ENCODE results near the gene RPL36A.

Gene RPL36A

DNA sequence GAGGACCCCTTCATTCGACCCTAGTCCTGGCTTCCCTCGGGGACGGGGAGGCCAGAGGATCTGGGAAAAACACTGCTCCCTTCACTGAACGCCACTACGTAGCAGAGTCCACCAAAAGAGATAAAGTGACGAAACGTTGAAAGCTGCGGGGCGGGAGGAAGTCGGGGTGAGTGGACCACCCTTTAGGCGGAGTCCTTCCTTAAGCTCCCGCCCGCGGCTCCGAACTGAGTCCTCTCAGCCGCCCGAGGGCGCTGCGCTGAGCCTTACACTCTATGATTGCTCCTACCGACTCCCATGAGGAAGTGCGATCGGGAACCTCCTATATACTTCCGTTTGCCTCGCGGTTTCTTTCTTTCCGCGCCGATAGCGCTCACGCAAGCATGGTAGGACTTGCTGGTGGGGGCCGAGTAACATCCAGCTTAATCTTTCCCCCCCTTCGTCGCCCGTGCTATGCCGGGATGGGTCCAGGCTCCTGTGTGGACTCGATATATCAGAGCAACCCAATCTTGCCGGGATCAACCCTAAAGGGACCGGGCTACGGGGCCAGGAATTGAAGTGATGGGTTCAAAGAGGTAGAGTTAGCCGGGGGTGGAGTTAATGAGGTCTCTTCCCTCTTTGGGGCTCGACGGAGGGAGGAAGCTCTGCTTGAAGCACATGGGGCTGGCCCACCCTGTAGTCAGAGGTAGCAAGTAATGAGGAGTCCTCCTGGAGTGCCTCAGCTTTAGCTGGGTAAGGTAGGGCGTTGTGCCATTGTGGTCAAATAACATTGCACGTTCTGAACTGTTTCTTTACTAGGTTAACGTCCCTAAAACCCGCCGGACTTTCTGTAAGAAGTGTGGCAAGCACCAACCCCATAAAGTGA, at the start of gene RPL36A:
Gene RPL36A (plus strand): TSS at position 348 of the 862 bp plus-strand sequence. CDS start 33 bp downstream, at position 381.
- peak; percentile 92 for DNase-seq

DNA sequence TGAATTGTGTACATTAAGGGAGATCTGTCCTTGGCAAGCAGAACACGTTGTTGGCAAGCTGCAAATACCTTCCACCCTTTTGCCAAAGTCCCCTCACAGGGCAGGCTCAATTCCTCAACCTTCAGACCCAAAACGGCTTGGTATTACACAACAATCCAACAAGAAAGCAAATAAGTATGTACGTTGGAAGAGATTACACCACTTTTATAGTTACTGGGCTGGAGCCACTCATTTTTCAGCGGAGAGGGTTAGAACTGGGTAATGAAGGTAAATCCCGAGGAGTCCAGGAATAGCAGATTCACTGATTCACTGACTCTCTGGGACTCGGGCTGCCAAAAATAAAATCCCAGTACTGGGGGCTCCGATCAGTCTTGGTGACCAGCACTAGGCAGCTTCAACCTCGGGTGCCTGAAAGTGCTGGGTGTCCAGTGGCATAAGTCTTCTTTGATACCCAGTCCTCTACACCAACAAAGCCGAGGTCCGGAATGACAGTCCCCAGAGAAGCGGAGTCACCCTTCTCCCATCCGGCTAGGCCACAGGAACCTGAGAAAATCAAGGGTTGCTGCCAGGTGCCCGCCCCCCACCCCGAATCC, 42.9 kb upstream of the RPL36A start:
- peak; percentile 1 for DNase-seq

DNA sequence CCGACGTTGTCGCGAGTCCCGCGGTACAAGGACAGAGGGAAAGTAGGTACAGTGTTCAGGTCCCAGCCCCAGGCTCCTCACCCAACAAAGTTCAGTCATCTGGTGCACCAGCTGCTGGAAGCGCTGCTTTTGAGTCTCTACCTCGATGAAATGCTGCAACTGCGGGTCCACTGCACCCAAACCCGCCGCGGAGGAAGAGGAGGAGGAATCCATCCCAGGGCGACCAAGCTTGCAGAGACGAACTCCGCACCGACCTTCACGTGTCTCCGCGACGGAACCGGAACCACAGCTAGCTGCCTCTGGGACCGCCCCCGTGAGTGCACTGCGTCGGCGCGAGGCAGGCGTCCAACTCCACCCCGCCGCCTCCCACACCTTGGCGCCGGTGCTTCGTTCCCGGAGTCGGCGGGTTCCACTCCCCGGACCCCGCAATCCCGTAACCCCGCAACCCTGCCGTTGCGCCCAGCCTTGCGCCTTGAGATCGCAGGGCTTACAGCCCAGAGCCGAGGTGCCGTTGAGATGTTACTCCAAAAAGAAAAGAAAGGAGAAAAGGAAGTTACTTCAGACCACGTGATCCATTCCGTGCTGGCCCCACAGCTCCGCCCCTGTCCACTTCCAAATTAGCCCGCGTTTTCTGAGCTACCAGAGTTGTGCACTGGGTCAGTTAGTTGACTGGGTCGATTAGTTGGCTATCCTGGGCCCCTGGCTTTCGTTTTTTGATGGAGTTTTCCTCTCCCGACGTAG, 42.2 kb upstream of the RPL36A start, which contains the start of gene TIMM8A:
Gene TIMM8A (minus strand): TSS at position 291 of the 741 bp plus-strand sequence. CDS start 78 bp downstream, at position 213.
- DNase-seq: peak; percentile 68

DNA sequence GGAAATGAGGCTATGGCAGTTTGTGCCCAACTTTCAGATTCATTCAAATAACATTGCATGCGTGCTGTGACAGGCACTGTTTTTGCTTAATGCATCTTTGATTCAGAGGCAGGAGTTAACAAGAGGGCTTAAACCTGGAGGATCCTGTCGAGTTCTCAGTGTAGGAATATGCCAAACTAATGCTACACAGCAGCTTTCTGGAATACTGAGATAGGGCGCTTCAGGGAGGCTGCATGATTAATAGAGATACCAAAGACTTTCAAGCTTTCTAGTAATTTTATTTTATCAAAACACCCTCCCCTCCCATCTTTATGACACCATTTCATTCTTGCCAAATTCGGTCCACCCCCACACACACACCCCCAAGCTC, 41.6 kb upstream of the RPL36A start:
- DNase-seq: no peak

DNA sequence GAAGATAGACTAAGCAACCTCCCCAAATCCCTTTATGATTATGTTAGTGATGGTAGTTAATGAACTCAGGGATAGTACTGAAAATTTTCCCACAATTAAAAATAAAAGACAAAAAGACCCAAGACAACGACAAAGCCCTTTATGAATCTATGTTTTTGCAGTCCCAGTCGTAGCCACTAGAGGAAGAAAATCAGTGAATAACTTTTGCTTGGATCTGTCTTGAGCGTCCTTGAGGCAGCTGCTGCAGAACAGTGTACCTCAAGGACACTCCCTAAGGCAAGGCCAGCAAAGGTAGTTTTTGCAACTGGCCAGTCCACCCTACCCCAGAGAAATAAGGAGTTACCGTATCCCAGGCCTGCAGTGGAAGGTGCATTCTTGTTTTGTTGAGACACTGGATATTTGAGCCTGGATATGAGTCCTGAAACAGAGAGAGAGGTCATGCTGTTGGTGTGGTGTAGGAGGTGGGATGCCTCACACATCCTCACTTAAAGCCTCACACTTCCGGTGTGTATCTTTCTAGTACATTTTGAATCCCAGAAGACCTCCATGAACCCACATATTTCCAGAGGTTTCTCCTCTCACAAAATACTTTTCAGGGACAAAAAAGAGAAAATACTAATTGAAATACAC, 33.5 kb upstream of the RPL36A start:
- peak; percentile 2 for DNase-seq

DNA sequence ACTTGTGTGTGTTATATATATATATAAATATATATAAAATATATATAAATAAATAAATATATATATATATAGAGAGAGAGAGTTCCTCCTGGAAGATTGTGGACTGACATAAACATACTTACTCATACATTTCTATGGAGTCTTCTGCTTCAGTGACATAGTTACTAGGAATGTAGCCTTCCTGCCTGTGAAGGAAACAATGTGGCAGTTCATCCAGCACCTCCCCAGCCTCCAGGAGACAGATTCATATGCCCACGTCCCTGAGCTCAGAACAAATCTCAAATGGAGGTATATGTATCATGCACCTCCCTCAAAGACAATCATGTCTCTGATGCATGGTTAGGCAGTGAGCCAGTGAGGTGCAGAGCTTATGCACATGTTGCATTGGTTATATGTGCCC, 30.8 kb upstream of the RPL36A start:
- peak; percentile 33 for DNase-seq

DNA sequence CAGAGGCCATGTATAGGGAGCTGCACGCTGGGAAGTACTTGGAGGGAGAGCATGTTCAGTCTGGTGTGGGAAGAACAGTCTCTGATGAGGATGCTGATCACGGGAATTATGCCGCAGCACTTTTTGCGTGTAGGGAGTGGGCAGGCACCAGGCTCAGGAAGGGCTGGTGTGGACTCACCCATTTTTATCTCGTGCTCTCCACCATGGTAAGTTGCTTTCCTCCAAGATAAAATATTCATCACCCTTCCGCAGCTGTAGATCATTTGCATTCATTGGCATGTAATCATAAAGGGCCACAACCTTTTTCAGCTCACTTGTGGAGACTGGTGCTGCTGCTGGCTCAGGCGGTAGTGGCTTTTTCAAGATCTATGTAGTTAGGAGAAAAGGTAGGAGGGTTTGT, 30.4 kb upstream of the RPL36A start:
- no peak for DNase-seq

DNA sequence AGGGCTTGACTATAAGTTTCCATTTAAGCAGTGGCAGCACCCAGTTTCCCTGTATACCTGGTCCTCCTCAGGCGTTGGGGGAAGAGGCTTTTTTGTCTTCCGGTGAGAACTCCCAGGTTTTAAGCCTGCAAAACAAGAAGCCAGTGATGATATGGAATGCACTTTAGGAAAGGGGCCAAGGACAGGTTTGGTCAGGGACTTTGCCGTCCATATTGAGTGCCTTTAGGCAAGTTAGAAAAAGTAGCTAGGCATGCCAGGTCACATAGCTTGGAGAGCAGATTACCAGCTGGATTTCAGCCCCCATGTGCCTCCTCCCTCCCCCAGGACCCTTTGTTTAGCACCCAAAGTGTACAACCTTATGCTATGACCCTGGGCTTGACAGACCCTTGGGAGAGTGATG, 28.7 kb upstream of the RPL36A start:
- DNase-seq: no peak

DNA sequence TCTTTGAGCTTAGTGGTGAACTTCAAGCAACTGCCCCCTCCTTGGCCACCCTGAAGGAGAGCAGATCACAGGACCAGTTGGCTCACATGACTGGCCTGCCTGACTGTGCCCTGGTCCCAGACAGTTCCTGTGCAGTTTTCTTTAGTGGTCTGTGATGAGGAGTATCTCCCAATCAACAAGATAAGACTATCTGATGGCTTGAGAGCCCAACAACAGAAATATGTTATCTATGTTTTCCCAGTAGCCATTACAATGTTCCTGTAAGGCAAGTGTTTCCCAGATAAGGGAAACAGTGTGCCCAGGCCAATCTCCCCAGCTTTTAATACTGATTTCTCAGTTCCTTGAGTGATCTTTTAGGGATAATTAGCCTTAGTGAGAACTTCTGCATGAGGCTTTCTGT, 28.1 kb upstream of the RPL36A start:
- no peak for DNase-seq

DNA sequence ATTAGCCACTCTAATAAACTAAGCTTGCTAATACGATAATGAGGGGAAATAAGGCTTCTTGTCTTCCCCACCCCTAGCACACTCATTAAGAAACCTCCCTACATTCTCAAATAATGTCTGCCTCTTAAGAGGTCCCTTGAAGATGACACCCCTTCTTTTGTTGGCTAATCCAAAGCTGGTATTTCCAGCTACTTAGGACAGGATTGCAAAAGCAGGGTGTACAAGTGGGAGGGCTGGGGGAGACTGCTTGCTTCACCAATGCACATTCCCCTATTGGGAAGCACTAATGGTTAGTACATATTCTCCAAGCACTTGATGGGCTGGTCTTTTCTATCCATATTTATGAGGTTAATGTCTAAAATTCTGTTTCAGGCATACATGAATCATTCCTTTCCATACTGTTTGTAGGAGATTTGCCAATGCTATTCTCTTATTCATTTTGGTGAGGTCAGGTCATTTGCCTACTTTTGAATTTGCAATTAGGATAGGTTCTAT, 25.5 kb upstream of the RPL36A start:
- no peak for DNase-seq

DNA sequence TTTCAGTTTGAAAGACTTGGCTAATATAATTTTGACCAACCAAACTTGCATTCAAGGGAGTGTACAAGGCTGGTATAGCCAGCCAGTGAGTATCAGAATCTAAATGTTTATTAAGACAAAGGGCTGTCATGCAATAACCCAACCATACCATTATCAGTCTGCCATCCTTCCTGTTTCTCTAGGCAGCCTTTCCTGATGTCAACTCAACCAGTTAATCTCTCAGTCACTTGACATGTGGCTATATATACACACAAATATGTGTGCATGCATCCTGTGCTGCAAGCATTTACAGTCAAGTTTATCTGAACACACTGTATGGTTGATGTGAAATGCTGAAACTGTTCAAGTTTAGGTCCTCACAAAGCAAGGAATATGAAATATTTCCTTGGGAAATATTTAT, 22.0 kb upstream of the RPL36A start:
- DNase-seq: no peak

DNA sequence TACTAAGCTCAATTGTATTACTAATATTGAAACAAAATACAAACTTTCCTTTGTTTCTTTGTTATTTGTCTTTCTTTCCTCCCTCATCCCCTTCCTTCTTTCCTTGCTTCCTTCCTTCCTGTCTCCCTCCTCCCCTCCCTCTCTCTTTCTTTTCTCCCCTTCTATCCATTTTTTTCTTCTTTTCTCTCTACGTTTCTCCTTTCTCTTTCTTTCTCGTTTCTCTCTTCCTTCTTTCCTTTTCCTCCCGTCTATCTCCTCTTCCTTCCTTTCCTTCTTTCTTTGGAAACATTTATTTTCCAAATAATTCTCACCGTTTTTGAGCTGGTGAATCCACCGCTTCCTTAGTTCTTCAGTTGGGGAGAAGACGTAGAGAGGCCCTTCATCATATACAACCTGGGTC, 21.1 kb upstream of the RPL36A start:
- no peak for DNase-seq

DNA sequence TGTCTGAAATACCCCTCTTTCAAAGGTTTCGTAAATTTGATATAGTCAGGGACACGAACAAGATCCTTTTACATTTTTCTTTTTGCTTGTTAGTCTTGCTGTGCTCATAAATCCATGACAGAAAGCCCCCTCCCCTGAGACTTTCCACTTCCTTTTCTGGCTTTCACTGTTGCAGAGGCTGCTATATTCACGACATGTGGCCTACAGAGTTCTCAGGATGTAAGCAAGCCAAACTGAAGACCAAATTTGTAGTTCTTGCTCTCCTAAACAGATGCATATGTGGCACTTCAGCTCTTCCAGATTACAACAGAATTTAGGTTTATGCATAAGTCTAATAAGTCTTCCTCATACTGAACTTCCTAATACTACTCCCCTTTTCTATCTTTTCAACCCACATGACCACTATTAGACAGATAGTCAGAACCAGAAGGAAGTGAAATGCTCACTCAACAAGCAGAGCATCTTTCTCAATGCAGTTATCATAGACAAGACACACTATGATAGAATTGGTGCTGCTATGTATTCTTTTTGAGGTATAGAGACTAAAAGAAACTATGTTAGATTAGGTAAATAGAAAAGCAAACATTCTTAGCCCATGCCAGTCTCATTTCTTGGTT, 19.8 kb upstream of the RPL36A start:
- DNase-seq: no peak

DNA sequence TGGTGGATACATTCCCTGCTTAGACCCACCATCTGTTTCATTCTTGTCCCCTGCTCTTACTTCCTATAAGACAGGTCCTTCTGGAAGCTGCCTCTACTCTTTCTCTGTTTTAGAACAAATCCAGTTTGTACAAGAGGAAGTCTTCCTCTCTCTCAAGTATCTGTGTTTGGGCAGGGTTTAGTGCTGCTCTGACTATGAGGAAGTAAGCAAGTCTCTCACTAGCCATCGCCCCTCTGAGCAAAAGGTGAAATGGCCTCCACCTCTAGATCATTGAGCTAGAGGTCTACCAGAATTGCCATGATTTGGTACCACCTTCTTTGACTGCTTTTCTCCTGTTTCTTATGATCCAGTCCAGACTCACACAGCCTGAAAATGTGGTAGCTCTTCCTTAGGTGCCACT, 13.3 kb upstream of the RPL36A start:
- no peak for DNase-seq

DNA sequence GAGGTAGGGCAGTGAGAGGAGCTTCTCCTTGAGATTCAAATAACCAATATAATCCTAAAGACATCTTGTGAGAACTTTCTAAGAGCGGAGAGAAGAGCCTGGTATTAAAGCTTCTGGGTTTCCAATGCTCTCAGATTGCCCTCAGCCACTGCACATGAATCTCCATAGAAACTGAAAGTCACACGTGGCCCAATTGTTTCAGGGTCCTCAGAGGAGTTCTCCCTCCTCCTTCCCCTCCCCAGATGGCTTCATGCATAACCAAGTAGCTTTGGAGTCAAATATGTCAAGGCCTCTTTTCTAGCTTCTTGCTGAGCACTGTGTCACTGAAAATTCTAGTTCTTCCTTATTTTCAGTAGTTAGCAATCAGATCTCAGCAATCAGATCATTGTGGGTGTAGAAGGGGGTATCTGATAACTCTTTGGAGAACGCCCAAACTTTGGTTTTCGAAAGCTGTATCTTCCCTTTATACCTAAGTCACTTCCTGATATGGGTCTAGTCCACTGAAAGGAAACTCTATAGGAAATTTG, 7.1 kb upstream of the RPL36A start:
- no peak for DNase-seq

DNA sequence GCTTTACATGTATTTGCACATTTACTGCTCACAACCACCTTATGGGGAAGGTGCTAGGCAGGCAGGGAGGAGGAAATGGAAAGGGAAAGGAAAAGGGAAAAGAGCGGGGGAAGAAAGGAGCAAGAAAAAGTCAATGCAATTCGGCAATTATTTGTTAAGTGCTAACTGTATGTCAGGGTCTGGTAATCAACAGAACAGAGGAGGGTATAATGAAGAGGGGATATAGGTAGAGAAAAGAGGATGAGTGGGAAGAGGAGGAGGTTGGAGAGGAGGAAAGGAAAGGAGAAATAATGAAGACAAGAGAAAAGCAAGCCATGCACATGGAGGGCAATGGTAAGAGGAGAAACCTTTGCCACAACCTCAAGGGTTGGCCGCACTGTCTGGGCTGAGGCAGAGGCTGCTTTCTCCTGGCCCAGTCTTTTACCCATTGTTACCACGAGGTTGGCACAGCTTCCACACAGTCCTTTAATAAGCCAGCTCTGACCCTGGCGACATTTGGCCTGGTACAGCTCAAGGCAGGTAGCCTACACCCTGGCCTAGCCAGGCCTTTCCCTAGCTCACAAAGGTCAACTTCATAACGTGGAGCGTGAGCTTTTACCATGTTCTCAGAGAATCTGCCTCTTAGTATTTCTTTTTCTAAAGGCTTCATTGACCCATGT, 5.7 kb upstream of the RPL36A start:
- no peak for DNase-seq

DNA sequence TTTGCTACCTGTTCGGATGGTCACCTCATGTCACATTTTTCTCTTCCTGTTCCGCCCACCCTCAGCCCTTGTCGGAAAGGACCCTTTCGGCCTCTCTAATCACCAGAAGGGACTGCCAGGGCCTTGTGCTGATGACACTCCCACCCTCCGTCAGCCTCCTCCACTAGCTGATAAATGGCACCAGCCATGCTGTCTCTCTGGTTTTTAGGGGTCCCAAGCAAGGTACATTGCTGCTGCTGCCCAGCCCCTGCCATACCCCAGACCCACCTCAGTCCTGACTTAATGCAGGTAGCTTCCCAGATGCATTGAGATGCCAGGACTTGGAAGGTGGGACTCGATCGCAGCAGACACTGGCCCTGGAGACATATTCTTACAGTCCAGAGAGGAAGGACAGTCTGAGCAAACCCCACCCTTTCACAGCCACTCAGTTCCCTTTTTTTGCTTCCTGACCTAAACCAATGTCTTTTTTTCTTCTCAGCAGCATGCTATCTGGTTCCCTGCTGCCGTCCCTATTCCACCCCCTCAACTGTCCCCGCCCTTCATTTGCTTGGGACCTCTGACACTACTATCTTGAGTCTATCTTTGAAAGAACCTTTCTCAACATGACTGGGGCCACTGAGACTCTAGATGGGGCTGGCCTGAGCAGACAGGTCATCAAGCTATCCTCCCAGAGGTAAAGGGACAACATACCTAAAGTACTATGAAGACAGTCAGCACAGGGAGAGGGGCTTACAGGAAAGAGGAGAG, 4.8 kb upstream of the RPL36A start, which contains the start of gene BTK:
Gene BTK (minus strand): TSS at position 397 of the 747 bp plus-strand sequence. CDS start 10,907 bp downstream, outside the sequence.
- no peak for DNase-seq

DNA sequence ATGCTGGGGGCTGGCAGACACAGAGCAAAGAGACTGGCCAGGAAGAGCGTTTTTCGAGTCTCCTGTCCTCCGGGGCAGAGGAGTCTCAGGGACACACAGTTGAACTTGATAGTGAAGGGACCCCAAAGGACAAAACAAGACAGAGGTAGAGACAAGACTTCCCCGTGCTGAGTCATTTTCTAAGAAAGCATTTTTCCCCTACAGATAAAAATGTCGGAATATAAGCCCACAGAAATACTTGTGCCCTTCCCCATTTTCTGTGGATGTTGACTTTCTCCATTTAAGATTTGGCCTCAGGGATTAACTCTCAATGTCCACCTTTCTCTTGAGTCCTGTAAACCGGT, 4.3 kb upstream of the RPL36A start:
- DNase-seq: no peak

DNA sequence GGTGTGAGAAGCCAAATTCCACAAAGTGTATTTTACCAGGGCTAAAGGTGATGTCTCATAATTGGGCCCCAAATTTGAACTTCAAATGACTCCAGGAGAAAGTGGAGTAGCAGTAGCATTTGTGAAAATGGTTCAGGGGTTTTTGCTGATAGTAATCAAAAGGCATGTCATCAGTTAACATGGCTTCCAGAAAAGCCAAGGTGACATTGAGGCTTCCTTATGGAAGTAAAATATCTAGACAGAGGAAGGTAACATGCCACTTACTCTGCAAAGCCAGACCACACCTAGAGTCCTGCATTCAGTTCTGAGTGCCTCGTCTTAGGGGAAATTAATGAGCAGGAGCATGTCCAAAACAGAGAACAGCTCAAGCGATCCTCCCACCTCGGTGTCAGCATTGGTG, 2.2 kb upstream of the RPL36A start:
- no peak for DNase-seq

DNA sequence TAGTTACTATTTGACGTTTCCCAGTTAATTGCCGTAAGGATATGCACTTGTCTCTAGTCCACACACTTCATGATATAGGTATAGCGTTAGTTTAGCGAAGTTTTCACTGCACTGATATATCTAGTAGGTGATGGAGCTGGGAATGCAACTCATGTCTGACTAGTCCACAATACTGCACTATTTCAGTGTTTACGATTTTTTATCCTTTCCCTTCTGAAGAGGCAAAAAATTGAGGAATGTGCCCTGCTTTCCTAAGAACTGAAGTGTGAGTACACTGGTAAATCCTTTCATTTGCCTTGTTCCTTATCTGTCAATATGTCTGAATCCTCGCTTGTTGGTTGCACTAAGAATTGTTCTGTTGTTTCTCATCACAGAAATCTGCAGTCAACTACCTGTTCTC, 1.0 kb downstream of the RPL36A start:
- no peak for DNase-seq
